Keratinocyte (primary cell): ENCODE measurements around the gene PECR.

Experiments
- EZH2 ChIP-seq: IDR thresholded peaks from one replicate; pipeline ENCODE4 v1.6.1; 2012; ENCODE audit warnings: inconsistent platforms, mild to moderate bottlenecking, low read length, moderate library complexity
- TF ChIP-seq, protein P1 (sequence below), 3 experiments: IDR thresholded peaks in 1 of 3; conservative IDR thresholded peaks in 1 of 3; optimal IDR thresholded peaks in 1 of 3; 2 replicates in 2 of 3; 3 replicates in 1 of 3; pipeline versions ENCODE3 to v1.5.1; 2011; ENCODE audit warnings: low read length in 3 of 3, mild to moderate bottlenecking in 3 of 3, moderate library complexity in 2 of 3, control low read depth in 1 of 3, inconsistent platforms in 1 of 3; ENCODE audit not compliant: insufficient read depth in 2 of 3; ENCODE audit errors: extremely low read depth in 1 of 3

DNA sequence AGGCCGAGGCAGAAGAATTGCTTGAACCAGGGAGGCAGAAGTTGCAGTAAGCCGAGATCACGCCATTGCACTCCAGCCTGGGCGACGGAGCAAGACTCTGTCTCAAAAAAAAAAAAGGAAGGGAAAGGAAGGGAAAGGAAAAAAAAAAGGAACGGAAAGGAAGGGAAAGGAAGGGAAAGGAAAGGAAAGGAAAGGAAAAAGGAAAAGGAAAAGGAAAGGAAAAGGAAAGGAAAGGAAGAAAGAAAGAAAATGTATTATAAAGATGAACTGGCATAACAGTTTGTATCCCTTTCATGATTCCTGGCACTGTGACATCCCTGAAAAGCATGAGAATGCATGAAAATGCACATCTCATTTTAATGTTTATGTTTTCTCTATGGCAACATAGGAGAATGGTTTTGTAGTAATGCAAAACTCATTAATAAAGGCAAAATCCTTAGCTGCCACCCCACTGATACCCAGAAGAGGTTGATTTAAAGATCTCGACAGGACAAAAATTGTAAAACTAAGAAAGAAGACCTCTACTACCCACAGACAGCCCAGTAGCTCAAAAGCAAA is 56.8 kb downstream of the PECR start:
- TF ChIP-seq, protein P1, sequence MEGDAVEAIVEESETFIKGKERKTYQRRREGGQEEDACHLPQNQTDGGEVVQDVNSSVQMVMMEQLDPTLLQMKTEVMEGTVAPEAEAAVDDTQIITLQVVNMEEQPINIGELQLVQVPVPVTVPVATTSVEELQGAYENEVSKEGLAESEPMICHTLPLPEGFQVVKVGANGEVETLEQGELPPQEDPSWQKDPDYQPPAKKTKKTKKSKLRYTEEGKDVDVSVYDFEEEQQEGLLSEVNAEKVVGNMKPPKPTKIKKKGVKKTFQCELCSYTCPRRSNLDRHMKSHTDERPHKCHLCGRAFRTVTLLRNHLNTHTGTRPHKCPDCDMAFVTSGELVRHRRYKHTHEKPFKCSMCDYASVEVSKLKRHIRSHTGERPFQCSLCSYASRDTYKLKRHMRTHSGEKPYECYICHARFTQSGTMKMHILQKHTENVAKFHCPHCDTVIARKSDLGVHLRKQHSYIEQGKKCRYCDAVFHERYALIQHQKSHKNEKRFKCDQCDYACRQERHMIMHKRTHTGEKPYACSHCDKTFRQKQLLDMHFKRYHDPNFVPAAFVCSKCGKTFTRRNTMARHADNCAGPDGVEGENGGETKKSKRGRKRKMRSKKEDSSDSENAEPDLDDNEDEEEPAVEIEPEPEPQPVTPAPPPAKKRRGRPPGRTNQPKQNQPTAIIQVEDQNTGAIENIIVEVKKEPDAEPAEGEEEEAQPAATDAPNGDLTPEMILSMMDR (optimal IDR thresholded peaks at IDR 0.05 in 1 of 3, IDR thresholded peaks at IDR 0.05 in 1 of 3, conservative IDR thresholded peaks at IDR 0.05 in 1 of 3; ENCODE audit: extremely low read depth in 1 of 3, insufficient read depth in 2 of 3, low read length in 3 of 3), result no peak
- TF ChIP-seq EZH2, result no peak
